HG02938 (cell line): ENCODE results near the gene RHBDD2.
A peak's percentile ranks its signal among the peaks of the same experiment; 100 is the strongest.
"Not testable (repeated sequence)": the region's sequence is repeated elsewhere in the genome, so short reads cannot be mapped to it uniquely, and the experiment has no call there.

Experiments used
- ATAC-seq: cut with Tn5 transposase; IDR thresholded peaks from one replicate; pipeline ENCODE4 v1.9.1; 2021; ENCODE audit warnings: mild to moderate bottlenecking, moderate library complexity; ENCODE audit not compliant: unreplicated experiment

Gene RHBDD2

DNA sequence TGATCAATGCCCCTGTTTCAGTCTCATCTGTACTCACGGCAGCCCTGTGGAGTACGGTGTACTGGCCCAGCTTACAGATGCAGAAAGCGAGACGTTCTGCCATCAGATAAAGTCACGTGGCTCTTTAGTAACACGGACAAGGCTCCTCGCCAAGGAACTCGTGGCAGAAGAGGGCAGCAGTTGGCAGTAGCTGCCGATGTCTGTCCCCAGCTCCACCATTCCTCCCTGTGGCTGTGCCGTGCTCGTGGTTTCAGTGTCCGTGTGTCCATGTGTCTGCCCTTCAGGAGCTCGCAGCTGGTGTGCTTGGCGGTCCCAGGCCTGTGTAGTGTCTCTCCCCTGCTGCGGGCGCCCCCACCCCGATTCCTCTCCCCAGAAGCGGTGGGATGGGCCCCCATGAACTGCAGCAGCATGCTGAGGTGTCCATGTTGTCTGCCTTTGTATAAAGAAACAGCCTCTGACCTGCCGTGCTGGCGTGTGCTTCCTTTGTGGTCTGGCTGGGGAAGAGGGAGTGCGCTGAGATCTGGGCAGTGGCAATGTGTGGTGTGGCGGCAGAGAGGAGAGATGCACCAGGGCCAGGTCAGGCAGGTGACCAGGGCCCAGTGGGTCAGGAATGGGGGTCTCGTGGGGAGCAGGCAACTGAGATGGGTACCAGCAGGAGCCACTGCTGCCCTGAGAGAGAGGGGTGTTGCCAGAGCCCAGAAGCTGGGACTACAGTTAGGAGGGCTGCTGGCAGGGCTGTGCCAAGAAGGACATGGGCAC is 9.8 kb downstream of the RHBDD2 start:
- ATAC-seq, result no peak

DNA sequence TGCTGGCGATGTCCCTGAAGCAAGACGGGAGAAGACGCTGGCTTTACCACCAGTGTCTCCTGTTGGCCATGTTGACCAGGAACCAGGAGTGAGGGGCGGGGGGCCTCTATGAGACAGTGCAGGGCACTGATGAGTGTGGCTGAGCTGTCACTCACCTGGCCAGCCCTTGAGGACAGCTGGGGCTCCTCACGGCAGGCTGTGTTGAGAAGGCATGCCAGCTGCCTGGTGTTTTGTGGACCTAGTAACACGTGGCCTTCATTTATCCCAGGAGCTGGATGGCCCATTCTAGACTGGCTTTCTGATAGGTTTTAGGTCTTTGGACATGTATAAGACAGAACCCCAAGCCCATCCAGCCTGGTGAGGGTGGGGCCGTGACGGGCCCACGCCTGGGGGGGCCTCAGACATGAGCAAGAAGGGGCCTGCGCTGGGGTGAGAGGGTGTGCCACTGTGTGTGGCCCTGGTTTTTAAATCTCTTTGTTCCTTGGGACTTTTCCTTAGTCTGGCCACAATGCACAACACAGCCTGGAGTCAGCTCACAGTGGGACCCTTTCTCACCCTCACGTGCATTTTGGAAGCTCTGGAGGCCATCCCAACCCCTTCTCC is 10.5 kb downstream of the RHBDD2 start:
- no peak for ATAC-seq

DNA sequence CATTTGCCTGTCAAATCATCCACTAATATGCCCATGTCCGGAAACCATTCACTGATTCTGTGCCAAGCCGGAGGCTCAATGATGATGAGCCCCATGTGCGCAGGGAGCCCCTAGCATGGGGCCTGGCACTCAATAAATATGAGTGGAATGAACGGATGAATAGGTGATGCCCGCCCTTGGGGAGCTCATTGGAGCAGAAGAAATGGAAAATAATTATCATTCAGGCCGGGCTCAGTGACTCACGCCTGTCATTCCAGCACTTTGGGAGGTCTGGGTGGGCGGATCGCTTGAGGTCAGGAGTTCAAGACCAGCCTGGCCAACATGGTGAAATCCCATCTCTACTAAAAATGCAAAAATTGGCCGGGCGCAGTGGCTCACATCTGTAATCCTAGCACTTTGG is 11.0 kb downstream of the RHBDD2 start:
- ATAC-seq, result no peak

DNA sequence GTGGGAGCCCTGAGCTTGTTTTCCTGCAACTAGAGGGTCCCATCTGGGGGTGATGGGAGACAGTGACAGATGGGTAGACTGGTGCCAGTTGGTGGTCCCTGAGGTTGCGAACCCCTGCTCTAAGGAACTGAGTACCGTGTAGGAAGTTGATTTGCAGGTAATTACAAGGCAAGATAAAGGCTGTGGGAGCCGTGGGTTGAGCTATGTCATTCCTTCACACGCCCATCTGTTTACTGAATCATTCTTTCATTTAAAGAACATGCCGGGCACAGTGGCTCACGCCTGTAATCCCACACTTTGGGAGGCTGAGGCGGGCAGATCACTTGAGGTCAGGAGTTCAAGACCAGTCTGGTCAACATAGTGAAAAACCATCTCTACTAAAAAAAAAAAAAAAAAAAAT is 12.4 kb downstream of the RHBDD2 start:
- ATAC-seq, result not testable (repeated sequence)

DNA sequence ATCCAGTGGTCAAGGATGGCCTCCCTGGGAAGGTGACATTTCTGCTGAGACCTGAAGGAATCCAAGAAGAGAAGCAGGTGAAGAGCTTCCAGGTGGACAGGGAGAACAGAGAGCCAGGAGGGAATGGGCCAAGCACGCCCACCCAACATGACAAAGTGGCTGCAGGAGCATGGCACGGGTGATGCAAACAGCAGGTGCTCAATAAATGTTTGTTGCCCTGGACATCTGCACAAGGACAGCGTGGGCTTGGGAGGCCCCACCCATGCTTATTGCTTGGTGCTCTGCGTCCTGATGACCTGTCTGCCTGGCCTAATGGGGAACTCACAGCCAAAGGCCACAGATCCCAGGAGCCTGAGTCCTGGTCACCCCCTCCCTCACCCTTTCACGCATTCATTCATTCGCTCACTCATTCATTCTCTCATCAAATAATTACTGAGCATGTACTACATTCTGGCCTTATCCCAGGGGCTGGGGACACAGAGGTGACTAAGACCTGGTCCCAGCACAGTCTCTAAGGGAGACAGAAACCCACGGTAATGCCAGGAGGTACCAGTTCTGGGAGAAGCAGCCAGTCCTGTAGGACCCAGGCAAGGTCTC is 13.1 kb downstream of the RHBDD2 start:
- ATAC-seq, result no peak

DNA sequence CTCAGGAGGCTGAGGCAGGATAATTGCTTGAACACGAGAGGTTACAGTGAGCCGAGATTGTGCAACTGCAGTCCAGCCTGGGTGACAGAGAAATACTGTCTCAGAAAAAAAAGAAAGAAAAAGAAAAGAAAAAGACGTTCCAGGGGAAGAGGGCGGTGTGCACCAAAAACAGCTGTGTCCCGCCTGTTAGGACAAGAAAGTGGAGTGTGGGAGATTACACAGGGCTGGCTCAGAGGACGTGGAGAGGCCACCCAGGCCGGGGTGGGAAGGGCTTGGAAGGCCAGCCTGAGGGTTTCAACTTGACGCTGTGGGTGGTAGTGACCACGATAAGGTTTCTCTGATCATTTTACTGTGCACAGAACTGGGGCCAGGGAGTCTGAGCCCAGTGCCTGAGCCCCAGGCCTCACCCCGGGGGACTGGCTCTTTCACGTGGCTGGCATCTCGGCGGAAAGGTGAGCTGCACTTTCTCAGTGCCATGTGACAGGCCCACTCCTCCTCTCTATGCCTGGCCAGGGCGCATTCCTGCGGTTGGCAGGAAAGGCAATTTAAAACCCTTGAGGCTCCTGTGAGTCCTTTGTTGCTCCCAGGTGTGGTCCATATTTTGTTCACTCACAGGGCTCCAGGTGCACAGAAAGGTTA is 13.9 kb downstream of the RHBDD2 start:
- no peak for ATAC-seq

DNA sequence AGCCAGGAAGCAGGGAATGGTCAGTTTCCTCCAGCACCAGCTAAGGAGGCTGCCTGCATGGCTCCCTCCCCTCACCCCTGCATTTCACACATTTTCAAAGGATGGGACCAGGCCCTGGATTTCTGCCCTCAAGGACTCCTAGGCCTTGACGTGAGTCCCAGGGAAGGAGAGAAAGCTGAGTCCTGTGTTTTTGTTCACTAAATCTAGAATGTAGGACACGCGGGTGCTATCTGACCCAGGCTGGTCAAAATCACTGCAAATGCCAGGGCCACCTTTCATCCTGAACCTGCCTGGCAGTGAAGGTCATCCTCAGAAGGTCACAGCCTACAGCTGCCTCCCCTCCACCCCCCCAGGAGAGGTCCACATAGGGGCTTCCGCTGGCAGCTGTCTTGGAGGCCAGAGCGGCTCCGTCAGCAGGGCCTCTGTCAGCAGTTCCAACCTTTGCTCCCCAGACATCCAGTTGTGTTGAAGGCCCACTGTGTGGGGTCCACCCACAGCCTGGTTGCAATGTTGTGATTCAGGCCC is 18.0 kb downstream of the RHBDD2 start:
- ATAC-seq, result no peak

DNA sequence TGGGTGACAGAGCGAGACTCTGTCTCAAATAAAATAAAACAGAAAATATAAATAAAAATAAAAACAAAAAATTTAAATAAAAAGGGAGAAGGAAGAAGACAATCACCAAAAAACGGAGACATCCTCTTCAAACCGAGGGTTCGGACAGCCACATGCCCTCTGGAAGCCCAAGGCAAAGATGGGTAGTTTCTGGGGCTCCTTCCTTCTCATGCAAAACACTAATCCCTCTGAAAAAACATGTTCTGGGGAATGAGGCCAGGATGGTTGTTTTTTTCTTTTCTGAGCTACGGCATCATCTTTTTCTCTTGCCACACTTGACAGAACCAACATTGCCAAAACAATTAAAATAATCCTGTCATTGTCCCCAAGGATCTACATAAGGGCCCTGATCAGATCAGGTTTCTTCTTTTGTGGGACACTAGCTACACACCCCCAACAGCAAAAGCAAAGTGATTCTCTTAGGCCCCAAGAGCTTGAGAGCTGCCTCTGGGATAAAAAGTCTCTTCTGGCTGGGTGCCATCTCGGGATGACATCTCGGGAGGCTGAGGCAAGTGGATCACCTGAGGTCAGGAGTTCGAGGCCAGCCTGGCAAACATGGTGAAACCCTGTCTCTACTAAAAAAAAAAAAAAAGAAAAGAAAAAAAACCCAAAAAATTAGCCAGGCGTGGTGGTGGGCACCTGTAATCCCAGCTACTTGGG is 21.9 kb downstream of the RHBDD2 start:
- ATAC-seq, result no peak

DNA sequence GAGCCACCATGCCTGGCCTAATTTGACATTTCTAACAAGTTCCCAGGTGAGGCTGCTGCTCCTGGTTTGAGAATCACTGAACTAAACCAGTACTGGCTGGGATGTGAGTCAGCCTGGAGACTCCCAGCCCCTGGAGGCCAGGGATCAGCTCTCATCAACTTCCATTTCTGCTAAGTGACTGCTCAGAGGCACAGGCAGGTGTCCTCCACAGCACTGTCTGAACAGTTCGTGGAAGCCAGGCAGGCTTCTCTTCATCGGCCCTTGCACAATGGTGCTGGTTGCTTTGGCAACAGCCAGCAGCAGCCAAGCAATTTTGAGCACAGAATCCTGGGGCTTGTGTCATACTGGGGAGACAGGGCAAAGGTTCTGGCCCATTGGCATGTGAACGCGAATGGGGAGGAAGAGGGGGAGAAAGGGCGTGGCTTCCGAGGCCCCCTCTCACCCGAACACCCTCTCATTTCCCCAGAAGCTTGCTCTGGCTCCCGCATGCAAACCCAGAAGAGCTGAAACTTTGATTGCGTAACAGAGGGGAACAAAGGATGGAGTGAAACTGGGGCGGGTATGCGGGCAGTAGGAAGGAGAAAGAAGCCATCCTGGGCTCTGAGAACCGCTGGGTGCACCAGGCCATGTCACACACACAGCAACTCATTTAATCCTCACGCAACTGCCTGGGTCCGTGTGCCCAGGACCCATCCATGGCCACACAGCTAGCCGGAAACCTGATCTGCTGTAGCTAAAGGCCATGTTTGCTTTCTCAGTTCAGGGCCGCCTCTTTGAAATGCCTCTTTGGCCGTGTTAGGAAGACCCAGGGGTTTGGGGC is 27.2 kb downstream of the RHBDD2 start:
- no peak for ATAC-seq

DNA sequence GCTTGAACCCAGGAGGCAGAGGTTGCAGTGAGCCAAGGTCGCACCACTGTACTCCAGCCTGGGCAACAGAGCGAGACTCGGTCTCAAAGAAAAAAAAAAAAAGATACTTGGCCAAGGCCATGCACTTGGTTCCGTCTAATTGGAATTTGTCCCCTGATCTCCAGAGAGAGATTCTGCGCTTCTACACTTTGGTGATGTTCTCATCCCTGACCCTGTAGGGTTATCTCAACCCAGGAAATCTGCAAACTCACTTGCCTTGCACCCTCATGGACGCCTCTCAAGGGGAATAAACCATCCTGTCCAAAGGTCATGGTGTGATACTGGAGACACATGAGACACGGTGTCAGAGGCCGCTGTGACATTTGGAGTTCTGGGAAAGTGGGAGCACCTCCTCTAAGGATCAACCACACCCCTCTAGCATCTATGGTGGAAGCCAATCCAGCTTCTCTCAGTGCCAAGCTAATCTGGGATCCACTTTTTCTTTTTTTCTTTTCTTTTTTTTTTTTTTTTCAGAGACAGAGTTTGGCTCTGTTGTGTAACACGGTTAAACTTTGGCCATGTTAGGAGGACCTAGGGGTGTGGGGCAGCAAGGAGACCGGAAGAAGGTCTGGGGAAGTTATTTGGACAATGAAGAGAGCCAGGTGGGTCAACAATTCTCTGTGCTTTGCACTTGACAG is 28.3 kb downstream of the RHBDD2 start:
- no peak for ATAC-seq

DNA sequence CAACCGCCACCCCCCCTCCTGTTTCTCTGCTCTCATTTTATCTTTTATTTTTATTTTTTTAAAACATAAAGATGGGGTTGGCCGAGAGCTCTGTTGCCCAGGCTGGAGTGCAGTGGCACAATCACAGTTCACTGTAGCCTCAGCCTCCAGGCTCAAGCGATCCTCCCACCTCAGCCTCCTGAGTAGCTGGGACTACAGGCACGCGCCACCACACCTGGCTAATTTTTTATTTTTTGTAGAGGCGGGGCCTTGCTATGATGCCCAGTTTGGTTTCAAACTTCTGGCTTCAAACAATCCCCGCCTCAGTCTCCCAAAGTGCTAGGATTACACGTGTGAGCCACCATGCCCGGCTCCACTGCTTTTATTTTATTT is 28.8 kb downstream of the RHBDD2 start:
- not testable (repeated sequence) for ATAC-seq

DNA sequence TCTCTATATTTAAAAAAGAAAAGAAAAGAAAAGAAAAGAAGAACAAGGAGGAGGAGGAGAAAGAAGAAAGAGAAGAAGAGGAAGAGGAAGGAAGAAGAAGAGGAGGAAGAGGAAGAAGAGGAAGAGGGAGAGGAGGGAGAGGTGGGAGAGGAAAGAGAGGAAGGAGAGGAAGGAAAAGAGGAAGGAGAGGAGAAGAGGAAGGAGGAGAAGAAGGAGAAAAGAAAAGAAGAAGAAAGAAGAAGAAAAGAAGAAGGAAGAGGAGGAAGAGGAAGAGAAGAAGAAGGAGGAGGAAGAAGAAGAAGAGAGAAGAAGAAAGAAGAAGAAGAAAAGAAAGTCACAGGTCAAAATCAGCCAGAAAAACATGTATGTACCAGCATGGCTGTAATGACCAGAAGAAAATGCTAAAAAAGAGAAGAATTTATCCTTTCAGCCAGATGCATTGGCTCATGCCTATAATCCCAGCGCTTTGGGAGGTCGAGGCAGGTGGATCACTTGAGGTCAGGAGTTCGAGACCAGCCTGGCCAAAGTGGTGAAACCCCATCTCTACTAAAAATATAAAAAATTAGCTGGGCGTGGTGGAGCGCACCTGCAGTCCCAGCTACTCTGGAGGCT is 30.8 kb downstream of the RHBDD2 start:
- no peak for ATAC-seq

DNA sequence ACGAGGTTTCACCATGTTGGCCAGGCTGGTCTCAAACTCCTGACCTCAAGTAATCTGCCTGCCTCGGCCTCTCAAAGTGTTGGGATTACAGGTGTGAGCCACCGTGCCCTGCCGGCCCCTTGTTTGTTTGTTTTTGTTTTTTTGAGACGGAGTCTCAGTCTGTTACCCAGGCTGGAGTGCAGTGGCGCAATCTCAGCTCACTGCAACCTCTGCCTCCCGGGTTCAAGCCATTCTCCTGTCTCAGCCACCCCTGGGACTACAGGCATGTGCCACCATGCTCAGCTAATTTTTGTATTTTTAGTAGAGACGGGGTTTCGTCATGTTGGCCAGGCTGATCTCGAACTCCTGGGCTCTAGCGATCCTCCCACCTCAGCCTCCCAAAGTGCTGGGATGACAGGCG is 32.4 kb downstream of the RHBDD2 start:
- not testable (repeated sequence) for ATAC-seq

DNA sequence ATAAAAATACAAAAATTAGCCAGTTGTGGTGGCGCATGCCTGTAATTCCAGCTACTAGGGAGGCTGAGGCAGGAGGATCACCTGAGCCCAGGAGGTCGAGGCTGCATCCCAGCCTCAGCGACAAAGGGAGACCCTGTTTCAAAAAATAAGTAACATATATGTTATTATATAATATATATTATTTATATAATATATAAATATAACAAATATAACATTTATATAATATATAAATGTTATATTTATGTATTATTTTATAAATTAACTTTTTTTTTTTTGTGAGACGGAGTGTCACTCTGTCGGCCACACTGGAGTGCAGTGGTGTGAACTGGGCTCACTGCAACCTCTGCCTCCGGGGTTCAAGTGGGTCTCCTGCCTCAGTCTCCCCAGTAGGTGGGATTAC is 34.6 kb downstream of the RHBDD2 start:
- no peak for ATAC-seq

DNA sequence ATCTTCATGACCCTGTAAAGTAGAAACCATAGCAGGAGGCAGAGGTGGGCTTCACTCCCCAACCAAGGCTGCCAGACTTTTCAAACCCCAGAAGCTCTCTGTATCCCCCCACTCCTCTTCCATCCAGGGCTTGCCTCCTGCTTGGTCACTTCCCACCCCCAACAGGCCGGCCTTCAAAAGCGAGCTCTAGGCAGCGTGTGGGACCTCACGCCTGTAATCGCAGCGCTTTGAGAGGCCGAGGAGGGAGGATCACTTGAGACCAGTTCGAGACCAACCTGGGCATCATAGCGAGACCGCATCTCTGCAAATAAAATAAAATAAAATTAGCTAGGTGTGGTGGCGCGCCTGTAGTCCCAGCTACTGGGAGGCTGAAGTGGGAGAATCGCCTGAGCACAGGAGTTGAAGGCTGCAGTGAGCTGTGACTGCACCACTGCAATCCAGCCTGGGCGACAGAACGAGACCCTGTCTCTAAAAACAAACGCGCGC is 35.4 kb downstream of the RHBDD2 start:
- peak; percentile 9 for ATAC-seq

DNA sequence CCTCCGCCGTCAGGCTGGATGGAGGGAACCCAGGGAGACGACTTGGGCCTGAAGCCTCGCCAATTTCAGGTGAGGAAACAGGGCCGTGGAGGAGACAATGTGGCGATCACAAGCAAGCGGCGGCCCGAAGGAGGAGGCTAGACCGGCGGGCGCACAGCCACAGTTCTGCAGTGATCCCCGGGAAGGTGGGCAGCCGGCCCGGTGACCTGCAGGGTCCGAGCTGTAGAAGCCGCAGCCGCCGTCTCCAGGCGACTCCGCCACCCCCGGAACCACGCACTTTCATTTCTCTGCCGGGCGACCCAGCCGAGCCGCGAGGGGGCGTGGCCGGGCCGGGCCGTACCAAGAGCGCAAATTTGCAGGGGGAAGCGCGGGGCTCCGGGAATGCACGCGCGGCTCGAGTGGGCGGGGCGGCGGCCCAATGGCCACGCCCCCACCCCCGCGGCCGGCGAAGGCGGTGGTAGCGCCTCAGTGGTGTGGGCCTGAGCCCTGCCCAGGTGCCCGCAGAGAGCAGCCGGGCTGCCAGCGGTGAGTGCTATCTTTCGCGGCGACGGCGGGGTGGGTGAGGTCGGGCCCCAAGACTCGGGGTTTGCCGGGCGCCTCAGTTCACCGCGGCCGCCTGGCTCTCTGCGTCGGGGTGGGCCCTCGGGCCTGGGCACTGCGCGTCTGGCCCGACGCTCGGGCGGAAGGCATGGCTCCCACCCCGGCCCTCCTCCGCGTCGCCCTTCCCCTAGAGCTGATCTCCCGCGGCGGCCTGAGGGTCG is 36.0 kb downstream of the RHBDD2 start, which contains the start of gene POR:
Gene POR (plus strand): TSS at position 501 of the 761 bp plus-strand sequence. CDS start 38,847 bp downstream, outside the sequence.
- peak; percentile 84 for ATAC-seq

DNA sequence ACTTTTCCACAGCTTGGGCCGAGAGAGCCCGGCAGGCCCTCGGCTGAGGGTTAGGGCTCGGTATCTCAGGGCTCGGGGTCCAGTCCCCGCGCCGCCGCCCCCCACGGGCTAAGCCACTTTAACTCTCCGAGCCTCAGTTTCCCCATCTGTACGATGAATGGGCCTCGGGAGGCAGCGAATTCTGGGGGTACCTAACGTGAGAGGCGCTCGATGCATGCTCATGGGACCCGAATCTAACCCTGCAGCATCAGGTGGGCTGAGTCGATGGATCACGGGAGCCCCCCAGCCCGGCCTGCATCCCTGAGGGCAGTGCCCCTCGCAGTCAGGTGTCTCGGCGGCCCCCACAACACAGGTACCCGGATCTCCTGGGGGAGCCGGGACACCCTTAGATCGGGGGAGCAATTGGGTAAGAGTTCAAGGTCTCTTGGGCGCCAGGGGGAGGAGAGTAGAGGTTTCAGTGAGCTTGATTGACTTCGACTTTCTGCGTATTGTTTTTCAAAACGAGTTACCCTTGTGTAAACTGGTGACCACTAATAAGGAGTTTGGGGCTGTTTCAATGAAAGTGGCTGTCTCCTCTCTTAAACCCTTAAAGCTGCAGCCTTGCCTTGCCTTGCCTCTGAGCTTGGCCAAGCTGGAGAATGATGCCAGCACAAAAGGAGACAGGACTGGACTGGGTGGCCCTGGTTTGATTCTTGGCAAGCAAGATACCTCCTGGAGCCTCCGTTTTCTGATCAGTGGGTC is 36.8 kb downstream of the RHBDD2 start:
- ATAC-seq, result no peak
